Bone marrow (tissue), 2 donors: Measurements from ENCODE around the gene ADAMTS17.

Source experiments
- DNase-seq, 2 donors: peaks; one replicate each; lab custom pipeline; 2025; lab: John Stamatoyannopoulos, UW

The ADAMTS17 gene

GRCh38 chr15:100022391-100022790 is 319.4 kb downstream of the ADAMTS17 start:
- DNase-seq = no peak

GRCh38 chr15:100021653-100022052 is 320.1 kb downstream of the ADAMTS17 start:
- DNase-seq = no peak

GRCh38 chr15:100020614-100021013 is 321.2 kb downstream of the ADAMTS17 start:
- no peak for DNase-seq

- DNase-seq = no peak
Measured at GRCh38 chr15:100020189-100020588, 321.6 kb downstream of the ADAMTS17 start.

- no peak for DNase-seq
Measured at GRCh38 chr15:100019601-100020000, 322.2 kb downstream of the ADAMTS17 start.

- no peak for DNase-seq
Measured at GRCh38 chr15:100018191-100018590, 323.6 kb downstream of the ADAMTS17 start.

- DNase-seq = no peak
Measured at GRCh38 chr15:100017140-100017539, 324.6 kb downstream of the ADAMTS17 start.

- DNase-seq = no peak
Measured at GRCh38 chr15:100016632-100017031, 325.1 kb downstream of the ADAMTS17 start.

- no peak for DNase-seq
Measured at GRCh38 chr15:100011235-100011634, 330.5 kb downstream of the ADAMTS17 start.

GRCh38 chr15:100009372-100009771 is 332.4 kb downstream of the ADAMTS17 start:
- no peak for DNase-seq

- no peak for DNase-seq
Measured at GRCh38 chr15:100008258-100008657, 333.5 kb downstream of the ADAMTS17 start.

GRCh38 chr15:100007609-100008008 is 334.2 kb downstream of the ADAMTS17 start:
- no peak for DNase-seq

- DNase-seq = no peak
Measured at GRCh38 chr15:100005715-100006114, 336.1 kb downstream of the ADAMTS17 start.

GRCh38 chr15:100005013-100005412 is 336.8 kb downstream of the ADAMTS17 start:
- no peak for DNase-seq

- DNase-seq = no peak
Measured at GRCh38 chr15:100002787-100003536, 338.8 kb downstream of the ADAMTS17 start.

GRCh38 chr15:100002086-100002620 is 339.6 kb downstream of the ADAMTS17 start:
- DNase-seq = no peak

GRCh38 chr15:100001405-100001804 is 340.4 kb downstream of the ADAMTS17 start:
- DNase-seq = no peak

GRCh38 chr15:99999282-100000070 is 342.3 kb downstream of the ADAMTS17 start:
- DNase-seq = no peak

GRCh38 chr15:99998661-99999101 is 343.1 kb downstream of the ADAMTS17 start:
- no peak for DNase-seq

- DNase-seq = no peak
Measured at GRCh38 chr15:99997112-99997651, 344.6 kb downstream of the ADAMTS17 start.

- DNase-seq = no peak
Measured at GRCh38 chr15:99996660-99997059, 345.1 kb downstream of the ADAMTS17 start.

- no peak for DNase-seq
Measured at GRCh38 chr15:99995543-99995942, 346.2 kb downstream of the ADAMTS17 start.

GRCh38 chr15:99994849-99995248 is 346.9 kb downstream of the ADAMTS17 start:
- DNase-seq = no peak
